HG03460 (cell line): ENCODE measurements around the gene SPSB4.
"Not testable (repeated sequence)": the region's sequence is repeated elsewhere in the genome, so short reads cannot be mapped to it uniquely, and the experiment has no call there.

Experiments used
- ATAC-seq: cut with Tn5 transposase; IDR thresholded peaks from one replicate; pipeline ENCODE4 v1.9.1; 2021; ENCODE audit not compliant: unreplicated experiment

The SPSB4 gene

GRCh38 chr3:141050576-141051442, at the start of gene SPSB4:
Gene SPSB4, plus strand, starts transcription at chr3:141051347. Its CDS starts 14,758 bp downstream, at chr3:141066105.
- ATAC-seq = no peak

- no peak for ATAC-seq
Observed at GRCh38 chr3:141006344-141006743, 44.8 kb upstream of the SPSB4 start.

- ATAC-seq = no peak
Observed at GRCh38 chr3:141009496-141009895, 41.7 kb upstream of the SPSB4 start.

GRCh38 chr3:141011232-141011996, 39.7 kb upstream of the SPSB4 start:
- ATAC-seq = peak; percentile 94

- ATAC-seq = no peak
Observed at GRCh38 chr3:141011997-141012262, 39.2 kb upstream of the SPSB4 start.

GRCh38 chr3:141012571-141012970, 38.6 kb upstream of the SPSB4 start:
- ATAC-seq = no peak

GRCh38 chr3:141015481-141015880, 35.7 kb upstream of the SPSB4 start:
- no peak for ATAC-seq

- ATAC-seq = not testable (repeated sequence)
Observed at GRCh38 chr3:141017366-141018322, 33.5 kb upstream of the SPSB4 start.

- no peak for ATAC-seq
Observed at GRCh38 chr3:141019244-141019643, 31.9 kb upstream of the SPSB4 start.

GRCh38 chr3:141020143-141020830, 30.9 kb upstream of the SPSB4 start:
- ATAC-seq = no peak

- no peak for ATAC-seq
Observed at GRCh38 chr3:141021261-141021660, 29.9 kb upstream of the SPSB4 start.

- no peak for ATAC-seq
Observed at GRCh38 chr3:141030296-141030695, 20.9 kb upstream of the SPSB4 start.

- ATAC-seq = no peak
Observed at GRCh38 chr3:141039589-141039988, 11.6 kb upstream of the SPSB4 start.

GRCh38 chr3:141044695-141045641, 6.2 kb upstream of the SPSB4 start:
- ATAC-seq = no peak

GRCh38 chr3:141045849-141046248, 5.3 kb upstream of the SPSB4 start:
- ATAC-seq = no peak

GRCh38 chr3:141047168-141047567, 4.0 kb upstream of the SPSB4 start:
- no peak for ATAC-seq

GRCh38 chr3:141049681-141050080, 1.5 kb upstream of the SPSB4 start:
- ATAC-seq = no peak

GRCh38 chr3:141051443-141052200, 475 bp downstream of the SPSB4 start:
- no peak for ATAC-seq
